GM20000 (cell line): ENCODE data around the gene FLT3.

Source experiments
- DNase-seq: peaks from one replicate; pipeline ENCODE4 v3.0.0; 2012; ENCODE audit warnings: low spot score
- TF ChIP-seq, protein P1 (sequence below): IDR thresholded peaks from 2 replicates; pipeline ENCODE4 v1.5.1; 2012; ENCODE audit warnings: mild to moderate bottlenecking, control low read depth; ENCODE audit errors: extremely low read depth, missing control alignments

Gene FLT3

DNA sequence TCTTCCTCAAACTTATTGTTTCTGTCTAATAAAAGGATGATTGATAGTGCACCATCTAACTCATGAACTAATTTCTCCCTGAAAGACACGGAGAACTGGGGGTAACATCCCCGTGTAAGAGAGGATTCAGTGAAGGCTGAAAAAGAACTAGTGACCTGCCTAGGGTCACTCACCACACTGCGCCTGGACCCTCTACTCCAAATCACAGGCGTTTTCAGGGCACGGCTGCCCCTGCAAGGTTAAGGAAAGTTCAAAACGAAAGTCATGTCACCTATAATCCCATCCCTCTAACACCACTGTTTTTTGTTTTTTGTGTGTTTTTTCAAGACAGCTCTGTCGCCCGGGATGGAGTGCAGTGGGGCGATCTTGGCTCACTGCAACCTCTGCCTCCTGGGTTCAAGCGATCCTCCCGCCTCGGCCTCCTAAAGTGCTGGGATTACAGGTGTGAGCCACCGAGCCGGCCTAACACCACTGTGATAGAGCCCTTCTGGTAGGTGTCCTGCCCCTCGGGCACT lies 120.6 kb downstream of the FLT3 start:
- DNase-seq: peak; percentile 36
- TF ChIP-seq, protein P1, sequence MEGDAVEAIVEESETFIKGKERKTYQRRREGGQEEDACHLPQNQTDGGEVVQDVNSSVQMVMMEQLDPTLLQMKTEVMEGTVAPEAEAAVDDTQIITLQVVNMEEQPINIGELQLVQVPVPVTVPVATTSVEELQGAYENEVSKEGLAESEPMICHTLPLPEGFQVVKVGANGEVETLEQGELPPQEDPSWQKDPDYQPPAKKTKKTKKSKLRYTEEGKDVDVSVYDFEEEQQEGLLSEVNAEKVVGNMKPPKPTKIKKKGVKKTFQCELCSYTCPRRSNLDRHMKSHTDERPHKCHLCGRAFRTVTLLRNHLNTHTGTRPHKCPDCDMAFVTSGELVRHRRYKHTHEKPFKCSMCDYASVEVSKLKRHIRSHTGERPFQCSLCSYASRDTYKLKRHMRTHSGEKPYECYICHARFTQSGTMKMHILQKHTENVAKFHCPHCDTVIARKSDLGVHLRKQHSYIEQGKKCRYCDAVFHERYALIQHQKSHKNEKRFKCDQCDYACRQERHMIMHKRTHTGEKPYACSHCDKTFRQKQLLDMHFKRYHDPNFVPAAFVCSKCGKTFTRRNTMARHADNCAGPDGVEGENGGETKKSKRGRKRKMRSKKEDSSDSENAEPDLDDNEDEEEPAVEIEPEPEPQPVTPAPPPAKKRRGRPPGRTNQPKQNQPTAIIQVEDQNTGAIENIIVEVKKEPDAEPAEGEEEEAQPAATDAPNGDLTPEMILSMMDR: no peak

- DNase-seq: peak; percentile 33
- TF ChIP-seq, protein P1: no peak
Measured at GRCh38 chr13:27979001-27979643, 121.3 kb downstream of the FLT3 start.

GRCh38 chr13:27978301-27978968 lies 121.9 kb downstream of the FLT3 start:
- TF ChIP-seq, protein P1: no peak
- peak; percentile 38 for DNase-seq

DNA sequence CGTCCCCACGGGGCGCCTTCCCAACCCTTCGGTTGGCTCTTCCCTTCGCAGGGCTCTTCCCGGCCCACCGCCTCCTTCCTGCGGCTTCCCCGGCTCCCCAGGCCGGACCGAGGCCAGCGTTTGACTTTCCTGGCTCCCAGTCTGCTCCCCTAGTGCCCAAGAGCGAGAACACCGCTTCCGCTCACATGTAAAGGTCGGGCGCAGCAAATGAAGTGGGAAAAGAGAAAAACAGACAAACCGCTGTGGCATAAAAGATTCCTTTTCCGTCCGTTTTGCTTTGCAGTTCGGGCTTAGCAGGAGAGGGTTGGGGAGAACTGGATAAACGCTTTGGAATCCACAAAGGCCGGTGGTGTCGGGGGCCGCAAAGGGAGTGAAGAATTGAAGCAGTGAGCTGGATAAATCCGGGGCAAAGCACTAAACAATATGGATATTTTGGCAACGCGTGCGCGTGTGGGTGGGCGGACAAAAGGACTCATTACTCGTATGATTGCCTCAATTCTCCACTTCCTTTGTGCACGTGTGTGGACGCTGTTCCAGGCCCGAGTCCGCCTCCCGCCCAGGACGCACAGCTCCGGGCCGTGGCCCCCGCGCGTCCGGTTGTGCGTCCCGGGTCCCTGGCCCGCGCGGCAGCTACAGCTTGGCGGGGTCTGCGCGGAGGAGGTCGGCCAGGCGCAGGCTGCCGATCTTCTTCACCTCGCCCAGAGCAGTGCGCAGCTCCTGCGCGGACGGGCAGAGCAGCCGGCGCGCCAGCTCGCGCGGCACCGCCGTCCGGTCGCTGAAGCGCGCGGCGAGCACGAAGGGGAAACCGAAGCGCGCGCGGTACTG lies 122.7 kb downstream of the FLT3 start:
- TF ChIP-seq, protein P1: no peak
- peak; percentile 34 for DNase-seq

- DNase-seq: peak; percentile 28
- TF ChIP-seq, protein P1: no peak
Measured at GRCh38 chr13:27976362-27977091, 123.8 kb downstream of the FLT3 start.

GRCh38 chr13:27975564-27976361 lies 124.6 kb downstream of the FLT3 start:
- TF ChIP-seq, protein P1: no peak
- DNase-seq: no peak
